Peyer's patch (tissue), 4 donors: ENCODE results near the gene TRIM22. TPM values are rescaled to one million over a fixed set of nuclear protein-coding genes. Genes with fewer than 3 reads are reported as not detected.
"Not testable (repeated sequence)": the region's sequence is repeated elsewhere in the genome, so short reads cannot be mapped to it uniquely, and the experiment has no call there.

Experiments used
- DNase-seq, 3 donors: peaks; one replicate each; pipeline ENCODE4 v3.0.0-alpha.2; 2017 to 2019
- H3K27ac ChIP-seq, 4 donors: fragments of 200-600 bp; sonication (generic); one replicate each; pipeline ENCODE4 v1.5.1; 2016 to 2019
- H3K27me3 ChIP-seq, 2 donors: fragments of 200-600 bp; sonication (generic); one replicate each; pipeline ENCODE4 v1.5.1; 2019
- H3K36me3 ChIP-seq, 3 donors: fragments of 200-600 bp; sonication (generic); one replicate each; pipeline ENCODE4 v1.5.1; 2016 to 2019
- H3K4me1 ChIP-seq, 4 donors: fragments of 200-600 bp; sonication (generic); one replicate each; pipeline ENCODE4 v1.5.1; 2016 to 2019
- H3K4me3 ChIP-seq, 4 donors: fragments of 200-600 bp; sonication (generic); 1 replicate in 3 of 4; 2 replicates in 1 of 4; pipeline ENCODE4 v1.5.1; 2016 to 2019; ENCODE audit warnings: mild to moderate bottlenecking in 1 of 4
- H3K9me3 ChIP-seq, 4 donors: fragments of 200-600 bp; sonication (generic); one replicate each; pipeline ENCODE4 v1.5.1; 2016 to 2019; ENCODE audit warnings: mild to moderate bottlenecking in 1 of 4
- CTCF ChIP-seq, 6 experiments: fragments of 450-650 bp in 4 of 6; fragments of 200-600 bp in 2 of 6; sonication (generic) in 1 of 6; IDR thresholded peaks; one replicate each; pipeline ENCODE4 v1.5.1; 2017 to 2019; ENCODE audit warnings: antibody characterized with exemption in 6 of 6, mild to moderate bottlenecking in 3 of 6, moderate library complexity in 1 of 6
- POLR2A ChIP-seq, 2 donors: fragments of 450-650 bp; IDR thresholded peaks; one replicate each; pipeline ENCODE4 v1.5.1; 2017; ENCODE audit warnings: antibody characterized with exemption in 2 of 2, mild to moderate bottlenecking in 2 of 2, moderate library complexity in 2 of 2
- total RNA-seq, 4 donors: library from RNA; depleted of rRNA; stranded (reverse); fragments of >200 nt; gene quantifications; one replicate each; pipeline ENCODE4 v1.1.0, GENCODE V29; 2016

The TRIM22 gene
- total RNA-seq, 4 donors from 2014 or later = 23.9 to 309 (median 34.3) TPM

GRCh38 chr11:5671831-5672230 lies 17.8 kb upstream of the TRIM22 start:
- Histone ChIP-seq H3K36me3 (peaks cover 0 to 30% (median 0%) of the 10 kb centered on the region in 3 donors), H3K27ac (no peak overlapping the region), H3K4me3 (no peak overlapping the region), H3K9me3 (no peaks in the 10 kb centered on the region), H3K27me3 (no peaks in the 10 kb centered on the region), H3K4me1 (no peaks in the 10 kb centered on the region)
- no peak for DNase-seq
- TF ChIP-seq CTCF (IDR thresholded peaks at IDR 0.05) (no peak), POLR2A (IDR thresholded peaks at IDR 0.05) (no peak)

- Histone ChIP-seq H3K4me1 (no peaks in the 10 kb centered on the region), H3K36me3 (peaks cover 0 to 34% (median 0%) of the 10 kb centered on the region in 3 donors), H3K27me3 (no peaks in the 10 kb centered on the region), H3K4me3 (no peak overlapping the region), H3K27ac (no peak overlapping the region), H3K9me3 (no peaks in the 10 kb centered on the region)
- no peak for TF ChIP-seq POLR2A (IDR thresholded peaks at IDR 0.05)
- TF ChIP-seq CTCF (IDR thresholded peaks at IDR 0.05) = no peak
- no peak for DNase-seq
These were observed 15.2 kb upstream of the TRIM22 start for GRCh38 chr11:5674391-5674790.

- H3K4me1 ChIP-seq = peaks cover 0 to 4% (median 0%) of the 10 kb centered on the region in 4 donors
- peaks cover 0 to 27% (median 0%) of the 10 kb centered on the region in 3 donors for H3K36me3 ChIP-seq
- no peak for DNase-seq
- no peaks in the 10 kb centered on the region for H3K27me3 ChIP-seq
- TF ChIP-seq CTCF (IDR thresholded peaks at IDR 0.05) (no peak), POLR2A (IDR thresholded peaks at IDR 0.05) (no peak)
- H3K4me3 ChIP-seq = no peak overlapping the region
- H3K27ac ChIP-seq = no peak overlapping the region
- no peaks in the 10 kb centered on the region for H3K9me3 ChIP-seq
These were observed 9.8 kb upstream of the TRIM22 start for GRCh38 chr11:5679811-5680210.

GRCh38 chr11:5682890-5683441 lies 6.6 kb upstream of the TRIM22 start:
- DNase-seq, H3K27ac ChIP-seq, H3K4me1 ChIP-seq, H3K4me3 ChIP-seq, H3K27me3 ChIP-seq, H3K9me3 ChIP-seq: not testable (repeated sequence)
- peaks cover 0 to 21% (median 0%) of the 10 kb centered on the region in 3 donors for H3K36me3 ChIP-seq

- Histone ChIP-seq H3K36me3 (peaks cover 0 to 14% (median 0%) of the 10 kb centered on the region in 3 donors), H3K4me3 (peak overlapping the region; percentile 43 to 60 (median 50)), H3K27ac (peak overlapping the region; percentile 76 to 88 (median 84))
- not testable (repeated sequence) for DNase-seq, H3K4me1 ChIP-seq, H3K9me3 ChIP-seq, H3K27me3 ChIP-seq
- TF ChIP-seq POLR2A (IDR thresholded peaks at IDR 0.05) = peak in 1 of 2 donors; percentile 32
These were observed 6.0 kb upstream of the TRIM22 start for GRCh38 chr11:5683620-5684019.

GRCh38 chr11:5684036-5684645 lies 5.4 kb upstream of the TRIM22 start:
- H3K27ac ChIP-seq = peak overlapping the region; percentile 76 to 88 (median 84)
- peak overlapping the region; percentile 43 to 60 (median 50) for H3K4me3 ChIP-seq
- no peak for DNase-seq
- peaks cover 0 to 9% (median 0%) of the 10 kb centered on the region in 3 donors for H3K36me3 ChIP-seq
- H3K27me3 ChIP-seq = no peaks in the 10 kb centered on the region
- no peak for TF ChIP-seq POLR2A (IDR thresholded peaks at IDR 0.05)
- no peak for TF ChIP-seq CTCF (IDR thresholded peaks at IDR 0.05)
- peaks cover 0 to 12% (median 5%) of the 10 kb centered on the region in 4 donors for H3K4me1 ChIP-seq
- H3K9me3 ChIP-seq = no peaks in the 10 kb centered on the region
